A549 (cell line): ENCODE results near the gene CYP4F2. TPM values are rescaled to one million over a fixed set of nuclear protein-coding genes. Genes with fewer than 3 reads are reported as not detected.

ENCODE experiments used
- ATAC-seq, 2 experiments: fragments of 200-7000 bp in 1 of 2; fragments of >200 bp in 1 of 2; cut with Nextera tagmentation in 1 of 2; cut with Tn5 transposase in 1 of 2; 3 replicates each; pipeline versions ENCODE4 v1.8.0 to v1.9.1; 2018 to 2020; ENCODE audit warnings: mild to moderate bottlenecking in 1 of 2, moderate library complexity in 1 of 2
- CTCF ChIA-PET: fragments of 300-600 bp; sonication (Branson Sonifier 250); formaldehyde crosslinking; extraction: SDS; loops from one replicate; lab custom pipeline; 2021; ENCODE audit warnings: antibody characterized with exemption, inconsistent platforms; lab: Yijun Ruan, JAX
- POLR2A ChIA-PET: fragments of 350-600 bp; formaldehyde crosslinking; extraction: SDS; loops from one replicate; lab custom pipeline; 2021; ENCODE audit warnings: antibody characterized with exemption, inconsistent platforms; lab: Yijun Ruan, JAX
- DNase-seq, 2 experiments: peaks; one replicate each; pipeline versions ENCODE4 v3.0.0 to v3.0.0-alpha.2; 2011 to 2016; ENCODE audit warnings: low read depth in 1 of 2, low spot score in 1 of 2
- FAIRE-seq: peaks from 2 replicates; lab custom pipeline; 2011; peaks lifted over from hg19 to GRCh38; lab: Jason Lieb, UNC
- H3K27ac ChIP-seq, 2 experiments: fragments of >200 bp; sonication (Bioruptor Twin); formaldehyde crosslinking; 3 replicates each; pipeline ENCODE4 v1.5.1; 2016 to 2017
- H3K4me1 ChIP-seq: fragments of >200 bp; sonication (Bioruptor Twin); formaldehyde crosslinking; 3 replicates; pipeline ENCODE4 v1.6.1; 2016
- H3K4me2 ChIP-seq: fragments of >200 bp; sonication (Bioruptor Twin); formaldehyde crosslinking; 3 replicates; pipeline ENCODE4 v1.6.1; 2016
- H3K4me3 ChIP-seq: fragments of >200 bp; sonication (Bioruptor Twin); formaldehyde crosslinking; 3 replicates; pipeline ENCODE4 v1.5.1; 2016
- H3K9me3 ChIP-seq: fragments of >200 bp; sonication (Bioruptor Twin); formaldehyde crosslinking; 3 replicates; pipeline ENCODE4 v1.6.1; 2016
- BHLHE40 ChIP-seq: IDR thresholded peaks from 2 replicates; pipeline ENCODE4 v1.6.1; 2012; ENCODE audit warnings: low read depth, low read length, inconsistent platforms
- CBX2 ChIP-seq: fragments of 200-600 bp; sonication (generic); IDR thresholded peaks from 2 replicates; pipeline ENCODE4 v1.6.1; 2016; ENCODE audit warnings: low read depth, mild to moderate bottlenecking, borderline replicate concordance
- CBX8 ChIP-seq: fragments of 200-600 bp; sonication (generic); IDR thresholded peaks from 2 replicates; pipeline ENCODE4 v1.6.1; 2016
- CHD4 ChIP-seq: fragments of 200-600 bp; sonication (generic); IDR thresholded peaks from 2 replicates; pipeline ENCODE4 v1.6.1; 2016; ENCODE audit warnings: antibody characterized with exemption, mild to moderate bottlenecking, borderline replicate concordance
- ESRRA ChIP-seq: fragments of 150-350 bp; IDR thresholded peaks from 2 replicates; pipeline ENCODE4 v1.6.1; 2014; ENCODE audit warnings: mild to moderate bottlenecking, low read length, borderline replicate concordance
- FOSL2 ChIP-seq, 2 experiments: fragments of 450-650 bp in 1 of 2; fragments of >200 bp in 1 of 2; sonication (Bioruptor Twin) in 1 of 2; formaldehyde crosslinking; IDR thresholded peaks; 2 replicates each; pipeline versions ENCODE4 v1.5.0 to v1.6.1; 2016 to 2020; ENCODE audit warnings: mild to moderate bottlenecking in 1 of 2, moderate library complexity in 1 of 2
- HOXA7 ChIP-seq: fragments of 250-450 bp; sonication (Bioruptor Pico); IDR thresholded peaks from 2 replicates; pipeline ENCODE4 v1.5.0; 2020; ENCODE audit warnings: mild to moderate bottlenecking, moderate library complexity
- JUNB ChIP-seq: fragments of >200 bp; sonication (Bioruptor Twin); formaldehyde crosslinking; IDR thresholded peaks from 2 replicates; pipeline ENCODE4 v1.6.1; 2016
- KDM5A ChIP-seq: fragments of 200-600 bp; sonication (generic); IDR thresholded peaks from 2 replicates; pipeline ENCODE4 v1.6.1; 2016; ENCODE audit warnings: antibody characterized with exemption, mild to moderate bottlenecking
- MYC ChIP-seq: IDR thresholded peaks from 2 replicates; pipeline ENCODE4 v1.6.1; 2012; ENCODE audit warnings: mild to moderate bottlenecking, inconsistent platforms, low read length, improper control_type of control experiment, borderline replicate concordance
- NFE2L2 ChIP-seq: fragments of 150-350 bp; conservative IDR thresholded peaks from 2 replicates; pipeline ENCODE4 v1.6.1; 2014; ENCODE audit warnings: low read length
- NPAS2 ChIP-seq: fragments of 250-450 bp; sonication (Bioruptor Pico); IDR thresholded peaks from 2 replicates; pipeline ENCODE4 v1.8.0; 2022; ENCODE audit warnings: mild to moderate bottlenecking, moderate library complexity, borderline replicate concordance
- POLR2A ChIP-seq: IDR thresholded peaks from 2 replicates; pipeline ENCODE4 v1.6.1; 2012; ENCODE audit warnings: mild to moderate bottlenecking, low read length
- POLR2AphosphoS2 ChIP-seq: conservative IDR thresholded peaks from 2 replicates; pipeline ENCODE4 v1.6.1; 2012; ENCODE audit warnings: low read length, improper control_type of control experiment, inconsistent platforms
- RAD21 ChIP-seq, 2 experiments: fragments of >200 bp in 1 of 2; sonication (Bioruptor Twin) in 1 of 2; formaldehyde crosslinking in 1 of 2; IDR thresholded peaks in 1 of 2; conservative IDR thresholded peaks in 1 of 2; 2 replicates in 1 of 2; 3 replicates in 1 of 2; pipeline ENCODE4 v1.6.1; 2012 to 2018; ENCODE audit warnings: inconsistent platforms in 1 of 2
- RFX5 ChIP-seq: fragments of 450-650 bp; IDR thresholded peaks from 2 replicates; pipeline ENCODE4 v1.7.1; 2014; ENCODE audit warnings: antibody characterized with exemption, mild to moderate bottlenecking, moderate library complexity
- SMC3 ChIP-seq: fragments of >200 bp; sonication (Bioruptor Twin); formaldehyde crosslinking; IDR thresholded peaks from 3 replicates; pipeline ENCODE4 v1.6.1; 2018; ENCODE audit warnings: inconsistent platforms
- ZC3H11A ChIP-seq: fragments of 450-650 bp; IDR thresholded peaks from 2 replicates; pipeline ENCODE4 v1.6.1; 2014; ENCODE audit warnings: antibody characterized with exemption, mild to moderate bottlenecking
- ZNF302 ChIP-seq: fragments of 250-450 bp; sonication (Bioruptor Pico); IDR thresholded peaks from 2 replicates; pipeline ENCODE4 v1.9.0; 2021; ENCODE audit warnings: inconsistent platforms, mild to moderate bottlenecking, moderate library complexity
- ZSCAN20 ChIP-seq: fragments of 250-450 bp; sonication (Bioruptor Pico); IDR thresholded peaks from 2 replicates; pipeline ENCODE4 v1.8.0; 2022; ENCODE audit warnings: mild to moderate bottlenecking, moderate library complexity
- WGBS: methylation state at CpG from one replicate; pipeline ENCODE4 v1.1.6; 2017; ENCODE audit errors: missing lambda C conversion rate; 5-methylcytosine and 5-hydroxymethylcytosine counted together
- polyA plus RNA-seq, 4 experiments: library from polyadenylated mRNA; depleted of rRNA in 3 of 4; stranded (reverse); fragments of >200 nt; fragmentation: RNase III in 1 of 4; extraction: RNeasy Plus Mini Kit Qiagen cat#74134 plus additional on column Dnase treatment in 1 of 4; gene quantifications; 2 replicates in 3 of 4; 3 replicates in 1 of 4; pipeline ENCODE4 v1.2.3, GENCODE V29; 2011 to 2017
- TF ChIP-seq, protein P1 (sequence below): fragments of 250-450 bp; sonication (Bioruptor Pico); IDR thresholded peaks from 2 replicates; pipeline ENCODE4 v1.5.0; 2020; ENCODE audit warnings: low read depth, mild to moderate bottlenecking, moderate library complexity
- TF ChIP-seq, protein P2 (sequence below): fragments of >200 bp; sonication (Bioruptor Twin); formaldehyde crosslinking; IDR thresholded peaks from 3 replicates; pipeline ENCODE4 v1.6.1; 2016
- TF ChIP-seq, protein P3 (sequence below): IDR thresholded peaks from 2 replicates; pipeline ENCODE4 v1.6.1; 2012
- TF ChIP-seq, protein P4 (sequence below): fragments of 200-600 bp; sonication (generic); IDR thresholded peaks from 2 replicates; pipeline ENCODE4 v1.6.1; 2016; ENCODE audit warnings: antibody characterized with exemption, mild to moderate bottlenecking, moderate library complexity
- TF ChIP-seq, protein P5 (sequence below): fragments of >200 bp; sonication (Bioruptor Twin); formaldehyde crosslinking; IDR thresholded peaks from 3 replicates; pipeline ENCODE4 v1.5.1; 2016
- TF ChIP-seq, protein P6 (sequence below): fragments of 150-350 bp; IDR thresholded peaks from 2 replicates; pipeline ENCODE4 v1.6.1; 2014; ENCODE audit warnings: low read depth, mild to moderate bottlenecking, low read length

The CYP4F2 gene
- polyA plus RNA-seq, 2 of the 4 experiments (the other 2 are of a cell fraction), result 0.13 to 0.43 TPM

DNA sequence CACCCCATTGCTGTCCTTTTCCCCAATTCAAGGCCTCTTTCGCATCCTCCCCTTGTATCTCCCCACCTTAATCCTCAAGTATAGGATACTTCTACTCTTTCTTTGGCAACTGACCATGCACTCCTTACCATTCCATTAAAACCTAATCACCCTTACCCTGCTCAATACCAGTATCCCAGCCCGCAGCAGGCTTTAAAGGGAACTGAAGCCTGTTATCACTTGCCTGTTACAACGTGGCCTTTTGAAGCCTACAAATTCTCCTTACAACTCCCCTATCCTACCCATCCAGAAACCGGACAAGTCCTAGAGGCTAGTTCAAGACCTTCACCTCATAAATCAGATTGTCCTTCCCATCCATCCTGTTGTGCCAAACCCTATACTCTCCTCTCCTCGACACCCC, 66.2 kb downstream of the CYP4F2 start:
- H3K4me1 ChIP-seq, result no peaks in the 10 kb centered on the region

DNA sequence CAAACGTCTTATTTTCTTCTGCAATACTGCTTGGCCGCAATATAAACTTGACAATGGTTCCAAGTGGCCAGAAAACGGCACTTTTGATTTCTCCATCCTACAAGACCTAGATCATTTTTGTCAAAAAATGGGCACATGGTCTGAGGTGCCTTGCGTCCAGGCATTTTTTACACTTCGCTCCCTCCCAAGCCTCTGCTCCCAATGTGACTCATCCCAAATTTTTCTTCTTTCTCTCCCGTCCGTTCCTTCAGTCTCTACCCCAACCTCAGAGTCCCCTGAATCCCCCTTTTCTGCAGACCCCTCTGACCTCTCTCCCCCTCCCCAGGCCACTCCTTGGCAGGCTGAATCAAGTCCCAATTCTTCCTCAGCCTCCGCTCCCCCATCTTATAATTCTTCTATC, 68.1 kb downstream of the CYP4F2 start:
- no peak for ATAC-seq
- no peak for TF ChIP-seq MYC
- TF ChIP-seq POLR2AphosphoS2, result no peak
- TF ChIP-seq, protein P1, sequence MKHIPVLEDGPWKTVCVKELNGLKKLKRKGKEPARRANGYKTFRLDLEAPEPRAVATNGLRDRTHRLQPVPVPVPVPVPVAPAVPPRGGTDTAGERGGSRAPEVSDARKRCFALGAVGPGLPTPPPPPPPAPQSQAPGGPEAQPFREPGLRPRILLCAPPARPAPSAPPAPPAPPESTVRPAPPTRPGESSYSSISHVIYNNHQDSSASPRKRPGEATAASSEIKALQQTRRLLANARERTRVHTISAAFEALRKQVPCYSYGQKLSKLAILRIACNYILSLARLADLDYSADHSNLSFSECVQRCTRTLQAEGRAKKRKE (CRISPR knock-in tag), result no peak
- TF ChIP-seq KDM5A, result no peak
- no peak for TF ChIP-seq ZC3H11A
- no peak for TF ChIP-seq CBX8
- TF ChIP-seq, protein P2, sequence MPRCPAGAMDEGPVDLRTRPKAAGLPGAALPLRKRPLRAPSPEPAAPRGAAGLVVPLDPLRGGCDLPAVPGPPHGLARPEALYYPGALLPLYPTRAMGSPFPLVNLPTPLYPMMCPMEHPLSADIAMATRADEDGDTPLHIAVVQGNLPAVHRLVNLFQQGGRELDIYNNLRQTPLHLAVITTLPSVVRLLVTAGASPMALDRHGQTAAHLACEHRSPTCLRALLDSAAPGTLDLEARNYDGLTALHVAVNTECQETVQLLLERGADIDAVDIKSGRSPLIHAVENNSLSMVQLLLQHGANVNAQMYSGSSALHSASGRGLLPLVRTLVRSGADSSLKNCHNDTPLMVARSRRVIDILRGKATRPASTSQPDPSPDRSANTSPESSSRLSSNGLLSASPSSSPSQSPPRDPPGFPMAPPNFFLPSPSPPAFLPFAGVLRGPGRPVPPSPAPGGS, result no peak
- TF ChIP-seq RAD21 (conservative IDR thresholded peaks at IDR 0.05 in 1 of 2, IDR thresholded peaks at IDR 0.05 in 1 of 2), result no peak
- TF ChIP-seq POLR2A, result no peak
- TF ChIP-seq, protein P3, sequence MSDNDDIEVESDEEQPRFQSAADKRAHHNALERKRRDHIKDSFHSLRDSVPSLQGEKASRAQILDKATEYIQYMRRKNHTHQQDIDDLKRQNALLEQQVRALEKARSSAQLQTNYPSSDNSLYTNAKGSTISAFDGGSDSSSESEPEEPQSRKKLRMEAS, result no peak
- TF ChIP-seq, protein P4, sequence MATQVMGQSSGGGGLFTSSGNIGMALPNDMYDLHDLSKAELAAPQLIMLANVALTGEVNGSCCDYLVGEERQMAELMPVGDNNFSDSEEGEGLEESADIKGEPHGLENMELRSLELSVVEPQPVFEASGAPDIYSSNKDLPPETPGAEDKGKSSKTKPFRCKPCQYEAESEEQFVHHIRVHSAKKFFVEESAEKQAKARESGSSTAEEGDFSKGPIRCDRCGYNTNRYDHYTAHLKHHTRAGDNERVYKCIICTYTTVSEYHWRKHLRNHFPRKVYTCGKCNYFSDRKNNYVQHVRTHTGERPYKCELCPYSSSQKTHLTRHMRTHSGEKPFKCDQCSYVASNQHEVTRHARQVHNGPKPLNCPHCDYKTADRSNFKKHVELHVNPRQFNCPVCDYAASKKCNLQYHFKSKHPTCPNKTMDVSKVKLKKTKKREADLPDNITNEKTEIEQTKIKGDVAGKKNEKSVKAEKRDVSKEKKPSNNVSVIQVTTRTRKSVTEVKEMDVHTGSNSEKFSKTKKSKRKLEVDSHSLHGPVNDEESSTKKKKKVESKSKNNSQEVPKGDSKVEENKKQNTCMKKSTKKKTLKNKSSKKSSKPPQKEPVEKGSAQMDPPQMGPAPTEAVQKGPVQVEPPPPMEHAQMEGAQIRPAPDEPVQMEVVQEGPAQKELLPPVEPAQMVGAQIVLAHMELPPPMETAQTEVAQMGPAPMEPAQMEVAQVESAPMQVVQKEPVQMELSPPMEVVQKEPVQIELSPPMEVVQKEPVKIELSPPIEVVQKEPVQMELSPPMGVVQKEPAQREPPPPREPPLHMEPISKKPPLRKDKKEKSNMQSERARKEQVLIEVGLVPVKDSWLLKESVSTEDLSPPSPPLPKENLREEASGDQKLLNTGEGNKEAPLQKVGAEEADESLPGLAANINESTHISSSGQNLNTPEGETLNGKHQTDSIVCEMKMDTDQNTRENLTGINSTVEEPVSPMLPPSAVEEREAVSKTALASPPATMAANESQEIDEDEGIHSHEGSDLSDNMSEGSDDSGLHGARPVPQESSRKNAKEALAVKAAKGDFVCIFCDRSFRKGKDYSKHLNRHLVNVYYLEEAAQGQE, result no peak
- TF ChIP-seq NFE2L2, result no peak
- no peak for TF ChIP-seq ESRRA
- no peak for TF ChIP-seq BHLHE40
- TF ChIP-seq, protein P5, sequence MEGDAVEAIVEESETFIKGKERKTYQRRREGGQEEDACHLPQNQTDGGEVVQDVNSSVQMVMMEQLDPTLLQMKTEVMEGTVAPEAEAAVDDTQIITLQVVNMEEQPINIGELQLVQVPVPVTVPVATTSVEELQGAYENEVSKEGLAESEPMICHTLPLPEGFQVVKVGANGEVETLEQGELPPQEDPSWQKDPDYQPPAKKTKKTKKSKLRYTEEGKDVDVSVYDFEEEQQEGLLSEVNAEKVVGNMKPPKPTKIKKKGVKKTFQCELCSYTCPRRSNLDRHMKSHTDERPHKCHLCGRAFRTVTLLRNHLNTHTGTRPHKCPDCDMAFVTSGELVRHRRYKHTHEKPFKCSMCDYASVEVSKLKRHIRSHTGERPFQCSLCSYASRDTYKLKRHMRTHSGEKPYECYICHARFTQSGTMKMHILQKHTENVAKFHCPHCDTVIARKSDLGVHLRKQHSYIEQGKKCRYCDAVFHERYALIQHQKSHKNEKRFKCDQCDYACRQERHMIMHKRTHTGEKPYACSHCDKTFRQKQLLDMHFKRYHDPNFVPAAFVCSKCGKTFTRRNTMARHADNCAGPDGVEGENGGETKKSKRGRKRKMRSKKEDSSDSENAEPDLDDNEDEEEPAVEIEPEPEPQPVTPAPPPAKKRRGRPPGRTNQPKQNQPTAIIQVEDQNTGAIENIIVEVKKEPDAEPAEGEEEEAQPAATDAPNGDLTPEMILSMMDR, result no peak
- no peak for TF ChIP-seq ZNF302 (CRISPR knock-in tag)
- TF ChIP-seq ZSCAN20 (CRISPR knock-in tag), result no peak
- TF ChIP-seq RFX5, result no peak
- no peak for TF ChIP-seq CBX2
- TF ChIP-seq FOSL2 (IDR thresholded peaks at IDR 0.05), result no peak
- TF ChIP-seq FOSL2 (CRISPR knock-in tag; IDR thresholded peaks at IDR 0.05), result no peak
- no peaks in the 10 kb centered on the region for H3K9me3 ChIP-seq
- H3K27ac ChIP-seq, result no peak overlapping the region
- no peak for FAIRE-seq
- H3K4me3 ChIP-seq, result no peak overlapping the region
- WGBS, result 59% methylated on average over 8 of the region's 8 CpGs
- DNase-seq, result no peak
- no peak overlapping the region for H3K4me2 ChIP-seq
- no peaks in the 10 kb centered on the region for H3K4me1 ChIP-seq
- POLR2A ChIA-PET, result no interaction called here
- CTCF ChIA-PET, result interaction anchor here (0.6 kb wide), 1 partner anchor 211 kb away, joined by 3 read pairs; no protein-coding TSS in a partner anchor

More for the DNA sequence above, 66.2 kb downstream of the CYP4F2 start:
- no peak overlapping the region for H3K27ac ChIP-seq
- FAIRE-seq, result no peak
- no peak for TF ChIP-seq HOXA7
- no peak for TF ChIP-seq SMC3
- TF ChIP-seq, protein P2, result no peak
- TF ChIP-seq MYC, result no peak
- no peak for TF ChIP-seq ZNF302 (CRISPR knock-in tag)
- no peak for TF ChIP-seq CHD4
- no peak for TF ChIP-seq JUNB
- TF ChIP-seq NPAS2 (CRISPR knock-in tag), result no peak
- TF ChIP-seq, protein P6, sequence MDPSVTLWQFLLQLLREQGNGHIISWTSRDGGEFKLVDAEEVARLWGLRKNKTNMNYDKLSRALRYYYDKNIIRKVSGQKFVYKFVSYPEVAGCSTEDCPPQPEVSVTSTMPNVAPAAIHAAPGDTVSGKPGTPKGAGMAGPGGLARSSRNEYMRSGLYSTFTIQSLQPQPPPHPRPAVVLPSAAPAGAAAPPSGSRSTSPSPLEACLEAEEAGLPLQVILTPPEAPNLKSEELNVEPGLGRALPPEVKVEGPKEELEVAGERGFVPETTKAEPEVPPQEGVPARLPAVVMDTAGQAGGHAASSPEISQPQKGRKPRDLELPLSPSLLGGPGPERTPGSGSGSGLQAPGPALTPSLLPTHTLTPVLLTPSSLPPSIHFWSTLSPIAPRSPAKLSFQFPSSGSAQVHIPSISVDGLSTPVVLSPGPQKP, result no peak
- no peaks in the 10 kb centered on the region for H3K9me3 ChIP-seq
- ChIA-PET CTCF (no interaction called here), POLR2A (interaction anchor here (0.6 kb wide), 1 partner anchor 263 kb away, joined by 4 read pairs; no protein-coding TSS in a partner anchor)
- no peak for DNase-seq
- no peak overlapping the region for H3K4me2 ChIP-seq
- 44% methylated on average over 5 of the region's 5 CpGs for WGBS
- H3K4me3 ChIP-seq, result no peak overlapping the region
- no peak for ATAC-seq
